Type B pancreatic cell (in vitro differentiated cells): Measurements from ENCODE around the gene TRPM6. TPM values are rescaled to one million over a fixed set of nuclear protein-coding genes. Genes with fewer than 3 reads are reported as not detected.

Source experiments
- DNase-seq: peaks from one replicate; pipeline ENCODE4 v3.0.0; 2021; ENCODE audit warnings: mixed read lengths; ENCODE audit not compliant: unreplicated experiment; ENCODE audit errors: extremely low spot score
- H3K27ac Mint-ChIP-seq: 2 replicates; pipeline ENCODE4 v1.8.0; 2021; ENCODE audit warnings: mild to moderate bottlenecking, mixed read lengths
- H3K27me3 Mint-ChIP-seq: 2 replicates; pipeline ENCODE4 v1.8.0; 2021; ENCODE audit warnings: mixed read lengths
- H3K36me3 Mint-ChIP-seq: 2 replicates; pipeline ENCODE4 v1.8.0; 2021; ENCODE audit warnings: mixed read lengths
- H3K4me1 Mint-ChIP-seq: one replicate; pipeline ENCODE4 v1.8.0; 2021; ENCODE audit warnings: mixed read lengths; ENCODE audit not compliant: unreplicated experiment
- H3K4me3 Mint-ChIP-seq: 2 replicates; pipeline ENCODE4 v1.8.0; 2021; ENCODE audit warnings: mild to moderate bottlenecking, mixed read lengths
- H3K9me3 Mint-ChIP-seq: 2 replicates; pipeline ENCODE4 v1.8.0; 2021; ENCODE audit warnings: mixed read lengths
- total RNA-seq: library from RNA; stranded (reverse); gene quantifications from 2 replicates; pipeline ENCODE4 v1.2.1, GENCODE V29; 2021; ENCODE audit warnings: low replicate concordance
- TF ChIP-seq, protein P1 (sequence below): fragments of 200-600 bp; sonication (generic); conservative IDR thresholded peaks from 2 replicates; pipeline ENCODE4 v1.5.0; 2021; ENCODE audit warnings: antibody characterized with exemption, mild to moderate bottlenecking

TRPM6 gene
- total RNA-seq, 1 donor from 2014 or later = 1.4 TPM

- no peak for DNase-seq
- TF ChIP-seq, protein P1, sequence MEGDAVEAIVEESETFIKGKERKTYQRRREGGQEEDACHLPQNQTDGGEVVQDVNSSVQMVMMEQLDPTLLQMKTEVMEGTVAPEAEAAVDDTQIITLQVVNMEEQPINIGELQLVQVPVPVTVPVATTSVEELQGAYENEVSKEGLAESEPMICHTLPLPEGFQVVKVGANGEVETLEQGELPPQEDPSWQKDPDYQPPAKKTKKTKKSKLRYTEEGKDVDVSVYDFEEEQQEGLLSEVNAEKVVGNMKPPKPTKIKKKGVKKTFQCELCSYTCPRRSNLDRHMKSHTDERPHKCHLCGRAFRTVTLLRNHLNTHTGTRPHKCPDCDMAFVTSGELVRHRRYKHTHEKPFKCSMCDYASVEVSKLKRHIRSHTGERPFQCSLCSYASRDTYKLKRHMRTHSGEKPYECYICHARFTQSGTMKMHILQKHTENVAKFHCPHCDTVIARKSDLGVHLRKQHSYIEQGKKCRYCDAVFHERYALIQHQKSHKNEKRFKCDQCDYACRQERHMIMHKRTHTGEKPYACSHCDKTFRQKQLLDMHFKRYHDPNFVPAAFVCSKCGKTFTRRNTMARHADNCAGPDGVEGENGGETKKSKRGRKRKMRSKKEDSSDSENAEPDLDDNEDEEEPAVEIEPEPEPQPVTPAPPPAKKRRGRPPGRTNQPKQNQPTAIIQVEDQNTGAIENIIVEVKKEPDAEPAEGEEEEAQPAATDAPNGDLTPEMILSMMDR = peak; percentile 21
- no peaks in the 10 kb centered on the region for H3K36me3 Mint-ChIP-seq
- no peak overlapping the region for H3K27ac Mint-ChIP-seq
- no peak overlapping the region for H3K4me3 Mint-ChIP-seq
- no peaks in the 10 kb centered on the region for H3K9me3 Mint-ChIP-seq
- H3K27me3 Mint-ChIP-seq = peaks cover 18% of the 10 kb centered on the region
- peaks cover 5% of the 10 kb centered on the region for H3K4me1 Mint-ChIP-seq
Measured at GRCh38 chr9:74771262-74771585, 116.5 kb downstream of the TRPM6 start.

DNA sequence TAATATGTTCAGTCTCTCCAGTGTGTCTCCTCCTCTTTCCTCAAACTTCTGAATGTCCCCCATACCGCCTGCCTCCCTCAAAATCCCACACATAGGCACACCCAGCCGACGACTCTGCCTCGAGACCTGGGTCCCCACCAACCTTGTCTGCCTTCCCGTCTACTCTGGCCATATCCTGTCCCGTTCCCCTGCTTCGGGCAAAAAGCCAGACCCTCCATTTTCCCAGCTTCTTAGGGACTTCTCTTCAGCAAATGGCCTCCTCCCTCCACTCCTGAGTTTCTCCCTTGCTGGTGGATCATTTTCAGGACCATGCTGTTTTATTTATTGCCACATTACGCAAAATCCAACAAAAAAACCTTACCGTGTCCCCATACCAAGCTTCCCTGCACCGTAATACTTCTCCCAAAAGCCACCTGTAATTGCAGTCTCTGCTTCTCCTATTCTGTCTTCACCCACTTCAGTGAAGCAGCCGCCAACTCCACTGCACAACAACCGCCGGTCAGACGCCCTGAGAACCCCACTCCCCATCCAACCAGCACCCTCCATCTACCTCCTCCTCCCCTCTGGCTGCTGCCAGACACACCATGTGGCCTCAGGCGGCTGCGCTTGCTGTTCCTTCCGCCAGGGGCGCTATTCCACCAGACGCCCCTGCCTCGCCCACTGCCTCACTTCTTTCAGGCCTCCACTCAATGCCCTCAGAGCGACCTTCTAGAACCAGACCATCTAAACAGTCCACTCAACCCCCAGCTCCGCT, 117.0 kb downstream of the TRPM6 start:
- no peak overlapping the region for H3K4me3 Mint-ChIP-seq
- TF ChIP-seq, protein P1 = peak; percentile 74
- H3K27me3 Mint-ChIP-seq = peaks cover 18% of the 10 kb centered on the region
- no peak overlapping the region for H3K27ac Mint-ChIP-seq
- no peaks in the 10 kb centered on the region for H3K9me3 Mint-ChIP-seq
- no peak for DNase-seq
- no peaks in the 10 kb centered on the region for H3K36me3 Mint-ChIP-seq
- peaks cover 5% of the 10 kb centered on the region for H3K4me1 Mint-ChIP-seq

GRCh38 chr9:74765481-74765971, 122.2 kb downstream of the TRPM6 start:
- DNase-seq = no peak
- Mint-ChIP-seq H3K9me3 (no peaks in the 10 kb centered on the region), H3K4me1 (no peaks in the 10 kb centered on the region), H3K36me3 (no peaks in the 10 kb centered on the region), H3K27ac (no peak overlapping the region), H3K4me3 (no peak overlapping the region), H3K27me3 (peaks cover 7% of the 10 kb centered on the region)
- TF ChIP-seq, protein P1 = no peak

DNA sequence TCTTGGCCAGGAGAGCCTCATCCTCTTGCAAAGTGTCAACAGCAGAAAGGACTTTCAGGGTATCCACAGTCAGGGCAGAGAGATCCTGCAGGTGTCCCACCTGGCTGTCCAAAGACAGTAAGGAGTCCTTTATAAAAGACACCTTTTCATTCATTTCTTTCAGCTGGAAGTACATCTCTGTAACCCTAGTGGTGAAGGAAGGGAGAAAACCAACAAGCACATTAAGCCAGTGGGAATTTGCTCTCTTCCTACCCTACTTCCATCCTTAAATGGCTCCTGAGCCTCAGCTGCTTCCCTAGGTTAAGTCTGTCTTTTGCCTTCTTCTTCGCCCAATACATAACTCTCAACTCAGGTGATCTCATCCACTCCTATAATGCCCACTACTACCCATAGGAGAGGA, 124.8 kb downstream of the TRPM6 start:
- DNase-seq = no peak
- Mint-ChIP-seq H3K27ac (no peak overlapping the region), H3K27me3 (peaks cover under 1% of the 10 kb centered on the region), H3K4me3 (no peak overlapping the region), H3K9me3 (no peaks in the 10 kb centered on the region), H3K36me3 (no peaks in the 10 kb centered on the region), H3K4me1 (no peaks in the 10 kb centered on the region)
- TF ChIP-seq, protein P1 = no peak

DNA sequence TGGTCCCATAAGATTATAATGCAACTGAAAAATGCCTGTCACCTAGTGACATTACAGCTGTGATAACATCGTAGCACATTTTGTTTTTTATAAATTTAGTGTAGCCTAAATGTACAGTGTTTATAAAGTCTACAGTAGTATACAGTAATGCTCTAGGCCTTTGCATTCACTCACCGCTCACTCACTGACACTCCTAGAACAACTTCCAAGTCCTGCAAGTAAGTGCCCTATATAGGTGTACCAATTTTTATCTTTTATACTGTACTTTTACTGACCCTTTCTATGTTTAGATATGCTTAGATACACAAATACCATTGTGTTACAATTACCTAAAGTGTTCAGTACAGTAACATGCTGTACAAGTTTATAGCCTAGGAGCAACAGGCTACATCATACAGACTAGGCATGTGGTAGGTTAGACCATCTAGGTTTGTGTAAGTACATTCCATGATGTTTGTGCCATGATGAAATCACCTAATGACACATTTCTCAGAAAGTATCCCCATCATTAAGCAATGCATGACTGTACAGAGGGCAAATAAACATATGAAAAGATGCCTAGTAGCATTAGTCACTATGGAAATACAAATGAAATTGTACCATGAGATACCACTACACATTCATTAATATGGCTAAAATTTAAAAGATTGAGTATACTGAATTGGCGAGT, 127.6 kb downstream of the TRPM6 start:
- Mint-ChIP-seq H3K4me3 (no peak overlapping the region), H3K27me3 (no peaks in the 10 kb centered on the region), H3K36me3 (no peaks in the 10 kb centered on the region), H3K9me3 (no peaks in the 10 kb centered on the region), H3K4me1 (no peaks in the 10 kb centered on the region), H3K27ac (no peak overlapping the region)
- TF ChIP-seq, protein P1 = no peak
- no peak for DNase-seq
